HepG2 (cell line): Measurements from ENCODE around the gene CAPZB. TPM values are rescaled to one million over a fixed set of nuclear protein-coding genes. Genes with fewer than 3 reads are reported as not detected.

ENCODE experiments used
- ATAC-seq: fragments of 200-7000 bp; cut with Tn5 transposase; 3 replicates; pipeline ENCODE4 v1.9.1; 2020; ENCODE audit warnings: mild to moderate bottlenecking, moderate library complexity
- BruUV-seq: library from RNA; stranded (reverse); fragments of 400-500 nt; replicated peaks from 2 replicates; lab custom pipeline; 2021; lab: Mats Ljungman, UMichigan
- CTCF ChIA-PET: fragments of 300-600 bp; formaldehyde crosslinking; extraction: SDS; loops from one replicate; lab custom pipeline; 2021; ENCODE audit warnings: low total read pairs, inconsistent platforms, low intra/inter-chr PET ratio; lab: Yijun Ruan, JAX
- POLR2A ChIA-PET: fragments of 350-600 bp; sonication (Branson Sonifier 250); formaldehyde crosslinking; loops from one replicate; lab custom pipeline; 2020; ENCODE audit warnings: antibody characterized with exemption, inconsistent platforms; lab: Yijun Ruan, JAX
- DNase-seq: peaks from one replicate; pipeline ENCODE4 v3.0.0-alpha.2; 2015; ENCODE audit warnings: low spot score
- FAIRE-seq: peaks from 3 replicates; lab custom pipeline; 2011; peaks lifted over from hg19 to GRCh38; lab: Jason Lieb, UNC
- H2AFZ ChIP-seq: one replicate; pipeline ENCODE4 v1.6.1; 2011; ENCODE audit warnings: low read length, inconsistent platforms
- H3K27ac ChIP-seq: fragments of 300-600 bp; 3 replicates; pipeline ENCODE4 v1.8.0; 2011; ENCODE audit warnings: mixed run types, mild to moderate bottlenecking, mixed read lengths, low read length, inconsistent platforms; ENCODE audit not compliant: insufficient read depth; ENCODE audit errors: extremely low read length
- H3K27me3 ChIP-seq, 2 experiments: fragments of 200-600 bp in 1 of 2; 2 replicates in 1 of 2; 3 replicates in 1 of 2; pipeline versions ENCODE4 v1.6.0 to v1.8.0; 2011; ENCODE audit warnings: low read length in 2 of 2, mild to moderate bottlenecking in 2 of 2, moderate library complexity in 2 of 2, inconsistent platforms in 1 of 2; ENCODE audit not compliant: insufficient read depth in 2 of 2, control insufficient read depth in 1 of 2
- H3K36me3 ChIP-seq, 2 experiments: fragments of 200-600 bp in 1 of 2; replicated peaks in 1 of 2; 2 replicates in 1 of 2; 3 replicates in 1 of 2; pipeline versions ENCODE4 v1.5.1 to v1.8.0; 2011; ENCODE audit warnings: low read length in 2 of 2, inconsistent platforms in 1 of 2; ENCODE audit not compliant: insufficient read depth in 2 of 2, control insufficient read depth in 1 of 2
- H3K4me1 ChIP-seq: 2 replicates; pipeline ENCODE4 v1.5.1; 2012; ENCODE audit warnings: low read length, inconsistent platforms; ENCODE audit not compliant: insufficient read depth
- H3K4me2 ChIP-seq: 2 replicates; pipeline ENCODE4 v1.6.0; 2011; ENCODE audit warnings: low read depth, low read length, inconsistent platforms
- H3K4me3 ChIP-seq, 3 experiments: fragments of 200-600 bp in 1 of 3; sonication (generic), shearing (Covaris generic) in 1 of 3; replicated peaks in 1 of 3; 2 replicates each; pipeline ENCODE4 v1.5.1; 2011 to 2016; ENCODE audit warnings: low read length in 3 of 3, inconsistent platforms in 2 of 3, low read depth in 2 of 3, mild to moderate bottlenecking in 2 of 3, control low read depth in 1 of 3, mixed read lengths in 1 of 3; ENCODE audit not compliant: insufficient read depth in 1 of 3
- H3K79me2 ChIP-seq: one replicate; pipeline ENCODE4 v1.6.1; 2011; ENCODE audit warnings: low read length, inconsistent platforms; ENCODE audit not compliant: insufficient read depth
- H3K9ac ChIP-seq: 2 replicates; pipeline ENCODE4 v1.6.0; 2011; ENCODE audit warnings: mild to moderate bottlenecking, low read depth, low read length, inconsistent platforms; ENCODE audit not compliant: insufficient read depth
- H3K9me3 ChIP-seq: 2 replicates; pipeline ENCODE4 v1.5.1; 2012; ENCODE audit warnings: mild to moderate bottlenecking, low read length
- H4K20me1 ChIP-seq: 2 replicates; pipeline ENCODE4 v1.6.0; 2011; ENCODE audit warnings: inconsistent platforms, mild to moderate bottlenecking, low read length, moderate library complexity; ENCODE audit not compliant: insufficient read depth
- BHLHE40 ChIP-seq: IDR thresholded peaks from 2 replicates; pipeline ENCODE4 v1.6.1; 2011; ENCODE audit warnings: low read length, improper control_type of control experiment
- POLR2AphosphoS5 ChIP-seq: IDR thresholded peaks from 2 replicates; pipeline ENCODE4 v1.6.1; 2012; ENCODE audit warnings: low read depth, low read length
- SP4 ChIP-seq: sonication (generic); formaldehyde crosslinking; IDR thresholded peaks from 2 replicates; pipeline ENCODE4 v1.8.1; 2023; ENCODE audit warnings: mild to moderate bottlenecking, missing genetic modification reagents
- ZNF160 ChIP-seq: sonication (generic); formaldehyde crosslinking; IDR thresholded peaks from 2 replicates; pipeline ENCODE4 v1.8.0; 2022; ENCODE audit warnings: mild to moderate bottlenecking, inconsistent platforms, missing genetic modification reagents
- ZNF343 ChIP-seq: sonication (generic); formaldehyde crosslinking; IDR thresholded peaks from 2 replicates; pipeline ENCODE4 v1.4.0; 2020; ENCODE audit warnings: mild to moderate bottlenecking, missing genetic modification reagents
- ZNF776 ChIP-seq: sonication (generic); formaldehyde crosslinking; IDR thresholded peaks from 2 replicates; pipeline ENCODE4 v1.4.0; 2020; ENCODE audit warnings: mild to moderate bottlenecking, missing genetic modification reagents
- WGBS: methylation state at CpG from one replicate; pipeline ENCODE4 v1.1.6; 2017; ENCODE audit warnings: low lambda C conversion rate; 5-methylcytosine and 5-hydroxymethylcytosine counted together
- in situ Hi-C: cut with HindIII; loops from 2 replicates; pipeline ENCODE4 v1.10.0; 2017; ENCODE audit warnings: low pct_unique_long_range_greater_than_20kb; ENCODE audit not compliant: extremely low pct_ligation_motif_present
- intact Hi-C: fragments of 100-400 bp; cut with micrococcal nuclease; formaldehyde crosslinking; loops from one replicate; pipeline ENCODE4 v1.10.0; 2022; ENCODE audit not compliant: unreplicated experiment
- polyA plus RNA-seq, 8 experiments: library from polyadenylated mRNA; depleted of rRNA in 3 of 8; stranded (reverse) in 7 of 8; unstranded in 1 of 8; fragments of >200 nt; fragmentation: Illumina TruSeq in 4 of 8; extraction: Trizol in 4 of 8; gene quantifications; 2 replicates each; pipeline versions ENCODE4 v1.2.1 to v1.2.3, GENCODE V29; 2011 to 2016; ENCODE audit warnings: low read depth in 4 of 8, missing spikeins in 1 of 8, mixed read lengths in 1 of 8; ENCODE audit not compliant: insufficient read depth in 1 of 8
- total RNA-seq, 5 experiments: library from RNA; depleted of rRNA; stranded (reverse); fragments of >200 nt; fragmentation: Illumina TruSeq; extraction: Trizol; gene quantifications; 2 replicates each; pipeline ENCODE4 v1.2.3, GENCODE V29; 2016; ENCODE audit warnings: low read depth in 1 of 5
- TF ChIP-seq, protein P1 (sequence below): conservative IDR thresholded peaks from 2 replicates; pipeline ENCODE4 v1.6.1; 2018; ENCODE audit warnings: missing genetic modification reagents
- TF ChIP-seq, protein P2 (sequence below): sonication (generic); formaldehyde crosslinking; IDR thresholded peaks from 2 replicates; pipeline ENCODE4 v1.4.0; 2020; ENCODE audit warnings: missing genetic modification reagents

CAPZB gene
- total and polyA plus RNA-seq, 2 of the 13 experiments (the other 11 are each of a cell fraction or from before 2014, with no cell fraction given), result 58.9 to 76.9 TPM

DNA sequence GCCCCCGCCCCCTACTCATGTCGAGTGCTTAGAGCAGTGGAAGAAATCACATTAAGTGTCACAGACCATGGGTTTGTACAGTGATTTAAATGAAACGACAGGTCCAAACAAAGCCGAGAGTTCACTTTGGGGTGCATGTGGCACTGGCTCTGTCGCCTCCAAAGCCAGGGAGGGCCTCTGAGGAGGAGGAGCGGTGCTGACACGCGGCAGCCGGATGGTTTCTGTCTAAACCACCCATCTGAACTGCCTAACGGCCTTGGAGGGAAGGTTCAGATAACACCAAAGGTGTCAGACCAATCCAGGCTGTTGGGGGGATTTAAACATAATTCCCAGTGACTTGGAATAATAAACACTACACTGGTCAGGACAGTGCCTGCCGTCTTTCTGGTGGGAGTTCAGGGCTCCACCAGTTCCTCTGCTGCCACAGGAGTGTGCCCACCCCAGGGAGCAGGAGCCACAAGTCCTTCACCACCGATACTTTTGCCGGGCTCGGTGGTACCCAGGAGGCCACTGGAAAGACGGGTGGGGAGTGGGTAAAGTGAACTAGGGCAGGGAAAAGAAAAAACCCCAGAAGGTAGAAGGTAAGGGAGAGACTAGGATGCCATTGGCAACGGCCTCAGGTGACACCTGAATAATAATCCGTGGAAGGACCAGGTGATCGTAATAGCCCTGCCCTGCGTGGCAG lies 95.0 kb downstream of the CAPZB start:
- in situ Hi-C loops, result no loop called here
- 98% methylated on average over 19 of the region's 19 CpGs for WGBS
- BruUV-seq, result no TSS peak
- Histone ChIP-seq H4K20me1 (peaks cover 10% of the 10 kb centered on the region; the same call in 1 of the 2 replicates), H3K79me2 (peaks cover 41% of the 10 kb centered on the region), H3K9ac (peak overlapping the region; percentile 12; the same call in 1 of the 2 replicates), H3K4me3 (no peak overlapping the region), H3K27me3 (no peaks in the 10 kb centered on the region), H3K4me1 (peaks cover 66% of the 10 kb centered on the region), H2AFZ (no peak overlapping the region), H3K36me3 (peaks cover 5 to 6% of the 10 kb centered on the region in 2 experiments; a peak in 4 of 5 replicates), H3K27ac (no peak overlapping the region), H3K4me2 (no peak overlapping the region), H3K9me3 (no peaks in the 10 kb centered on the region)
- intact Hi-C loops, result loop anchor here (2.0 kb wide), 1 partner anchor 260 kb away; no protein-coding TSS in a partner anchor
- ATAC-seq (no peak), FAIRE-seq (no peak), DNase-seq (no peak)
- POLR2A ChIA-PET, result no interaction called here
- CTCF ChIA-PET, result interaction anchor here (2.0 to 2.3 kb wide), 2 partner anchors 261 to 263 kb away, joined by 9 to 12 read pairs; no protein-coding TSS in a partner anchor
- no peak for TF ChIP-seq ZNF343 (CRISPR knock-in tag)
- TF ChIP-seq BHLHE40, result no peak

DNA sequence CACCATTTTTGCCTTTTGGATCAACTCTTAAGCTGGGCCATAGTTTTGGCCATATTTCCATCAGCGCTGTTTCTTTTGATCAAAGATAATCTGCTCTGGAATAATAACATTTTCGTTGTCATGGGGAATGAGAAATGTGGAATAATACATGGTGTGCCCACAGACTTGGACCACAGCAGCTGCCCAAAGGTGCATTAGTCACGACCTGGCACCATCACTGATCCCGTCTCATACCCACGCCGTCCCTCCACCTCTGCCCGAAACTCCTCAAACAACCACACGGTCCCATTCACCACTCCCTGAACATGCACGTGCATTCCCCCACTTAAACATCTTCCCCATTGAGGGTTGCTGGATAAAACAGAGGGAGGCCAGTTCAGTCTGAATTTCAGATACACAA lies 96.4 kb downstream of the CAPZB start:
- Histone ChIP-seq H3K9me3 (no peaks in the 10 kb centered on the region), H3K27ac (no peak overlapping the region), H3K4me2 (no peak overlapping the region), H3K79me2 (peaks cover 39% of the 10 kb centered on the region), H2AFZ (no peak overlapping the region), H3K9ac (no peak overlapping the region), H3K4me1 (peaks cover 79% of the 10 kb centered on the region), H3K4me3 (no peak overlapping the region), H3K27me3 (no peaks in the 10 kb centered on the region), H4K20me1 (peaks cover 10% of the 10 kb centered on the region; the same call in 1 of the 2 replicates), H3K36me3 (peaks cover 2 to 14% of the 10 kb centered on the region in 2 experiments)
- DNase-seq (no peak), FAIRE-seq (no peak), ATAC-seq (no peak)
- POLR2A ChIA-PET, result no interaction called here
- intact Hi-C loops (loop anchor here (5.0 to 10.0 kb wide), 2 partner anchors 98 to 206 kb away; partner anchors contain the start of gene CAPZB), in situ Hi-C loops (loop anchor here (5.0 kb wide), 1 partner anchor 47 kb away; no protein-coding TSS in a partner anchor)
- BruUV-seq, result no TSS peak
- CTCF ChIA-PET, result no interaction called here
- WGBS, result over 99% methylated on average over 9 of the region's 9 CpGs
- TF ChIP-seq, protein P1, sequence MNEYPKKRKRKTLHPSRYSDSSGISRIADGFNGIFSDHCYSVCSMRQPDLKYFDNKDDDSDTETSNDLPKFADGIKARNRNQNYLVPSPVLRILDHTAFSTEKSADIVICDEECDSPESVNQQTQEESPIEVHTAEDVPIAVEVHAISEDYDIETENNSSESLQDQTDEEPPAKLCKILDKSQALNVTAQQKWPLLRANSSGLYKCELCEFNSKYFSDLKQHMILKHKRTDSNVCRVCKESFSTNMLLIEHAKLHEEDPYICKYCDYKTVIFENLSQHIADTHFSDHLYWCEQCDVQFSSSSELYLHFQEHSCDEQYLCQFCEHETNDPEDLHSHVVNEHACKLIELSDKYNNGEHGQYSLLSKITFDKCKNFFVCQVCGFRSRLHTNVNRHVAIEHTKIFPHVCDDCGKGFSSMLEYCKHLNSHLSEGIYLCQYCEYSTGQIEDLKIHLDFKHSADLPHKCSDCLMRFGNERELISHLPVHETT, result no peak
- TF ChIP-seq POLR2AphosphoS5, result no peak
- no peak for TF ChIP-seq SP4
- no peak for TF ChIP-seq ZNF160
- no peak for TF ChIP-seq ZNF776 (CRISPR knock-in tag)
- TF ChIP-seq, protein P2, sequence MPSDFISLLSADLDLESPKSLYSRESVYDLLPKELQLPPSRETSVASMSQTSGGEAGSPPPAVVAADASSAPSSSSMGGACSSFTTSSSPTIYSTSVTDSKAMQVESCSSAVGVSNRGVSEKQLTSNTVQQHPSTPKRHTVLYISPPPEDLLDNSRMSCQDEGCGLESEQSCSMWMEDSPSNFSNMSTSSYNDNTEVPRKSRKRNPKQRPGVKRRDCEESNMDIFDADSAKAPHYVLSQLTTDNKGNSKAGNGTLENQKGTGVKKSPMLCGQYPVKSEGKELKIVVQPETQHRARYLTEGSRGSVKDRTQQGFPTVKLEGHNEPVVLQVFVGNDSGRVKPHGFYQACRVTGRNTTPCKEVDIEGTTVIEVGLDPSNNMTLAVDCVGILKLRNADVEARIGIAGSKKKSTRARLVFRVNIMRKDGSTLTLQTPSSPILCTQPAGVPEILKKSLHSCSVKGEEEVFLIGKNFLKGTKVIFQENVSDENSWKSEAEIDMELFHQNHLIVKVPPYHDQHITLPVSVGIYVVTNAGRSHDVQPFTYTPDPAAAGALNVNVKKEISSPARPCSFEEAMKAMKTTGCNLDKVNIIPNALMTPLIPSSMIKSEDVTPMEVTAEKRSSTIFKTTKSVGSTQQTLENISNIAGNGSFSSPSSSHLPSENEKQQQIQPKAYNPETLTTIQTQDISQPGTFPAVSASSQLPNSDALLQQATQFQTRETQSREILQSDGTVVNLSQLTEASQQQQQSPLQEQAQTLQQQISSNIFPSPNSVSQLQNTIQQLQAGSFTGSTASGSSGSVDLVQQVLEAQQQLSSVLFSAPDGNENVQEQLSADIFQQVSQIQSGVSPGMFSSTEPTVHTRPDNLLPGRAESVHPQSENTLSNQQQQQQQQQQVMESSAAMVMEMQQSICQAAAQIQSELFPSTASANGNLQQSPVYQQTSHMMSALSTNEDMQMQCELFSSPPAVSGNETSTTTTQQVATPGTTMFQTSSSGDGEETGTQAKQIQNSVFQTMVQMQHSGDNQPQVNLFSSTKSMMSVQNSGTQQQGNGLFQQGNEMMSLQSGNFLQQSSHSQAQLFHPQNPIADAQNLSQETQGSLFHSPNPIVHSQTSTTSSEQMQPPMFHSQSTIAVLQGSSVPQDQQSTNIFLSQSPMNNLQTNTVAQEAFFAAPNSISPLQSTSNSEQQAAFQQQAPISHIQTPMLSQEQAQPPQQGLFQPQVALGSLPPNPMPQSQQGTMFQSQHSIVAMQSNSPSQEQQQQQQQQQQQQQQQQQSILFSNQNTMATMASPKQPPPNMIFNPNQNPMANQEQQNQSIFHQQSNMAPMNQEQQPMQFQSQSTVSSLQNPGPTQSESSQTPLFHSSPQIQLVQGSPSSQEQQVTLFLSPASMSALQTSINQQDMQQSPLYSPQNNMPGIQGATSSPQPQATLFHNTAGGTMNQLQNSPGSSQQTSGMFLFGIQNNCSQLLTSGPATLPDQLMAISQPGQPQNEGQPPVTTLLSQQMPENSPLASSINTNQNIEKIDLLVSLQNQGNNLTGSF (CRISPR knock-in tag), result no peak
